ELR (cell line): ENCODE measurements around the gene RACK1.

Experiments
- DNase-seq: peaks from one replicate; pipeline ENCODE4 v3.0.0-alpha.2; 2015; ENCODE audit warnings: low read depth

The RACK1 gene

DNA sequence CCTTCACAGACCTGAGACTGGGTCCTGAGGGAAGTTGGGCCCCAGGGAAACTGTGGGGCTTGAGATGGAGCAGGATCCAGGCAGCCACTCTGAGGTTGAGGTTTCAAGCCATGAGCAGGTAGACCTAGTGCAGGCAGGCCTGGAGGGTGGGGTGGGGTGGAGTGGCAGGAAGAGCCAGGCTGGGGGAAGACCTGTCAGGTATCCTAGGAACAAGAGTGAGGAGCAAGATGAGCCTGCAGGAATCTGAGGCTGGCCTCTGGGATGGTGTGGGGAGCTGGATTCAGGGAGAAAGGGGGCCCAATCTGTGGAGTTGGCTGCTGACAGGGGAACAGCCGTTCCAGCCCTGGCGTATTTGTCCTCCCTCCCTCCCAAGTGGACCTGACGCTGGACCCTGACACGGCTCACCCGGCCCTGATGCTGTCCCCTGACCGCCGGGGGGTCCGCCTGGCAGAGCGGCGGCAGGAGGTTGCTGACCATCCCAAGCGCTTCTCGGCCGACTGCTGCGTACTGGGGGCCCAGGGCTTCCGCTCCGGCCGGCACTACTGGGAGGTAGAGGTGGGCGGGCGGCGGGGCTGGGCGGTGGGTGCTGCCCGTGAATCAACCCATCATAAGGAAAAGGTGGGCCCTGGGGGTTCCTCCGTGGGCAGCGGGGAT, 9.8 kb downstream of the RACK1 start:
- DNase-seq = peak; percentile 12

DNA sequence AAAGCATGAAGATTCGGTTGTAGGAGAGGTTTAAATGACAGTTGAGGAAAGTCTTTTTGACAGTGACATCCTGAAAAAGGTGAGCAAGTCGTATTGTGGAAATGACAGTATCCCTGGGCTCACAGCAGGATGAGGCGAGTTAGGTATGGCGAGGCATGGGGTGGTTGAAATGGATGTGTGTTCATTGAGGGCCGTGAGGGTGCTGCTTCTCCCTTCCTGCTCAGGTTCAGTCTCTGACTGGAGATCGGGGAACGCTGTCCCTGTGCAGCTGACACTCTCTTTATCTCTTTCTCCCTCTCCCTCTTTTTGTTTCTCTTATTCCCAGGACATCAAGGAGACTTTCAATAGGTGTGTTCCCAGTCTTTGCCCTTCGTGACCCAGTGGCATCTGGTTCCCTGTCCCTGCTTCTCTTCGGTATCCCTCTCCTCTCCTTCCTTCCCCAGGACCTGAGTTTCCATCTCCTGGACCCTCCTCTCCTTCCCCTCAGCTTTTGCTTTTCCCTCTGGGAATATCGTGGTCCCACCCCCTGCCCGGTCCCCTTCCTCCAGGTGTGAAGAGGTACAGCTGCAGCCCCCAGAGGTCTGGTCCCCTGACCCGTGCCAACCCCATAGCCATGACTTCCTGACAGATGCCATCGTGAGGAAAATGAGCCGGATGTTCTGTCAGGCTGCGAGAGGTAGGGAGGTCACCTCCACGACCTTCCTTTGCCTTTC, 10.5 kb downstream of the RACK1 start:
- no peak for DNase-seq

DNA sequence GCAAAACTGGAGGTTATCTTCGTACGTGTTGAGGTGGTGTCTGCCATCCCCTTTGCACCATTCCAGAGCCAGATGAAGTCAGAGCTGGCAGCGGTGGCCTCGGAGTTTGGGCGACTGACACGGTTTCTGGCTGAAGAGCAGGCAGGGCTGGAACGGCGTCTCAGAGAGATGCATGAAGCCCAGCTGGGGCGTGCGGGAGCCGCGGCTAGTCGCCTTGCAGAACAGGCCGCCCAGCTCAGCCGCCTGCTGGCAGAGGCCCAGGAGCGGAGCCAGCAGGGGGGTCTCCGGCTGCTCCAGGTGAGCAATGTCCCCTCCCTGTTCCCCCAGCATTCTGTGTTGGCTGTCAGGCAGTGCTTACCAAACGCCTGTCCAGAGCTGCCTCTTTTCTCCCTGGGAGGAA, 11.1 kb downstream of the RACK1 start:
- no peak for DNase-seq

DNA sequence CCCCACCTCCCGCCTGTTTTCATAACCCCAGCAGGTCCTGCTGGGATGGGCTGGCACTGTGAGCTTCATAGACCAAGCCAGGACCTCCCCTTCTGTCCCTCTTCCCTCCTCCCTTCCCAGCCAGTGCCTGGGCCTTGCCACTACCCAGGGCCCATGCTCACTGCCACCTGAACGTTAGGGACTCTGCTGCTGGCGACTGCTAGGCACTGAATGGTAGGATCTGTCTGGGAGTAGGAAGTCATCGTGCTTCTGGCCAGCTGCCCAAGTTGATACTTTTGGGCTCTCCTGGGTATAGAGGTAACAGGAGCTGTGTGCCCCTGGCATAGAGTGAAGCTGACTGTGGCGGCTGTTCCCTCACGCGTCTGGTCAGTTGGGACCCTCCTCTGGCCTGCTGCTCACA, 12.3 kb downstream of the RACK1 start:
- no peak for DNase-seq

DNA sequence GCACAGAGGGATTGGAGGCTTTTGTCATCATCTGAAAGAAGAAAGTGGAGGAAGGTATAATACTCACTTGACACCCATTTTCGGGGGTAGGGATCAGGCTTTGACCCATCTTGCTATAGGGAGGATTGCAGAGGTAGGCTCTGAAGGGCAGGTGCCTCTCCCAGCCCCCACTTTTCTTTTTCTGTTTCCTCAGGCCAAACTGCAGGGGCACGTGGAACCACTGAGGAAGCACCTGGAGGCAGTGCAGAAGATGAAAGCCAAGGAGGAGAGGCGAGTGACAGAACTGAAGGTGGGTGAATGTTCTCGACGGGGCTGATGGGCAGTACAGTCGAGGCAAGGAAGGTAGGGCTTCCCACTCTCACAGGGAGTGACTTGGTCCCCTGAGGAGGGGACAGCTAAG, 13.2 kb downstream of the RACK1 start:
- DNase-seq = no peak

DNA sequence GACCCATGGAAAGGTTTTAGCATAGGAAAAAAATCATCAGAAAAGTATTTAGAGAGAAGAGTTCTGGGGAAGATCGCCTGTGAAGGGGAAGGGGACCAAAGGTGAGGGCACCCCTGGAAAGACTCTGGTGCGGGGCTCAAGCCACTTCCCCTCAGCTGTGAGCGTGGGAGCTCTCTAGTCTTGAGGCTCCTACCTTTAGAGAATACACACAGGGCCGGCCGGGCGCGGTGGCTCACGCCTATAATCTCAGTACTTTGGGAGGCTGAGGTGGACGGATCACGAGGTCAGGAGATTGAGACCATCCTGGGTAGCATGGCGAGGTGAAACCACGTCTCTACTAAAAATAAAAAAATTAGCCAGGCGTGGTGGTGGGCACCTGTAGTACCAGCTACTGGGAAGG, 13.7 kb downstream of the RACK1 start:
- no peak for DNase-seq

DNA sequence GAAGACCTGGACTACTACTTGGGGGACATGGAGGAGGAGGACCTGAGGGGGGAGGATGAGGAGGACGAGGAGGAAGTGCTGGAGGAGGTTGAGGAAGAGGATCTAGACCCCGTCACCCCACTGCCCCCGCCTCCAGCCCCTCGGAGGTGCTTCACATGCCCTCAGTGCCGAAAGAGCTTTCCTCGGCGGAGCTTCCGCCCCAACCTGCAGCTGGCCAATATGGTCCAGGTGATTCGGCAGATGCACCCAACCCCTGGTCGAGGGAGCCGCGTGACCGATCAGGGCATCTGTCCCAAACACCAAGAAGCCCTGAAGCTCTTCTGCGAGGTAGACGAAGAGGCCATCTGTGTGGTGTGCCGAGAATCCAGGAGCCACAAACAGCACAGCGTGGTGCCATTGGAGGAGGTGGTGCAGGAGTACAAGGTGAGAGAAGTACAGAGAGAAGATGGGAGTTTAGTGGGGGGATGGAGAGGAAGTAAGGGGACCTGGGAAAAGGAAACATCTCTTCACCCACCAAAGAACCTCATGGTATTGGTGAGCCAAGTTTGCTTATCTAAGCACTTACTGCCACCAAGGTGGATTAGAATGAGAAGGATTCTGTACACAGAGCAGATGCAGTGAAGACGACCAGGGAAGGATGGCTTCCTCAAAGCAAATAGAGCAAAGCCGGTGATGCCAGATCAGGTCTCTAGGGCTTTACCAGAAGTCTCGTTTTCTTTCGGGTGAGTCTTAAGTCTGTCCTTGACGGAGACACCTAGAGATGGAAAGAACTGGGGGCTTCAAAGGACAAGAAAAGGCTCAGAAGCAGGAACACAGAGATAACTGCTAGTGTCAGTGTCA, 19.1 kb downstream of the RACK1 start:
- no peak for DNase-seq

DNA sequence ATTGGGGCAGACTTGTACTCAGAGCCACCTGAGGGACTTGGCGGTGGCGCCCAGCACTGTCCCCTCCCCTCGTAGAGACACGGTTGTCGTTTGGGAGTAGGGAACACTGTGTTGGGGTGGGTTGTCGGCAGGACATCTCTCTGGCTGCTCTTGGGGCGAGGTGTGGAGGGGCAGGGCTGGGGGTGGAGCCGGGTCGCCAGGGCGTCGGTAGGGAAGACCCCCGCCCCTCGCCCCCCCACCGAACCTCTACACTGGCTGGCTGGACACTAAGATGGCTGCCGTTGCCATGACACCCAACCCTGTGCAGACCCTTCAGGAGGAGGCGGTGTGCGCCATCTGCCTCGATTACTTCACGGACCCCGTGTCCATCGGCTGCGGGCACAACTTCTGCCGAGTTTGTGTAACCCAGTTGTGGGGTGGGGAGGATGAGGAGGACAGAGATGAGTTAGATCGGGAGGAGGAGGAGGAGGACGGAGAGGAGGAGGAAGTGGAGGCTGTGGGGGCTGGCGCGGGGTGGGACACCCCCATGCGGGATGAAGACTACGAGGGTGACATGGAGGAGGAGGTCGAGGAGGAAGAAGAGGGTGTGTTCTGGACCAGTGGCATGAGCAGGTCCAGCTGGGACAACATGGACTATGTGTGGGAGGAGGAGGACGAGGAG, 19.8 kb downstream of the RACK1 start:
- peak; percentile 63 for DNase-seq

DNA sequence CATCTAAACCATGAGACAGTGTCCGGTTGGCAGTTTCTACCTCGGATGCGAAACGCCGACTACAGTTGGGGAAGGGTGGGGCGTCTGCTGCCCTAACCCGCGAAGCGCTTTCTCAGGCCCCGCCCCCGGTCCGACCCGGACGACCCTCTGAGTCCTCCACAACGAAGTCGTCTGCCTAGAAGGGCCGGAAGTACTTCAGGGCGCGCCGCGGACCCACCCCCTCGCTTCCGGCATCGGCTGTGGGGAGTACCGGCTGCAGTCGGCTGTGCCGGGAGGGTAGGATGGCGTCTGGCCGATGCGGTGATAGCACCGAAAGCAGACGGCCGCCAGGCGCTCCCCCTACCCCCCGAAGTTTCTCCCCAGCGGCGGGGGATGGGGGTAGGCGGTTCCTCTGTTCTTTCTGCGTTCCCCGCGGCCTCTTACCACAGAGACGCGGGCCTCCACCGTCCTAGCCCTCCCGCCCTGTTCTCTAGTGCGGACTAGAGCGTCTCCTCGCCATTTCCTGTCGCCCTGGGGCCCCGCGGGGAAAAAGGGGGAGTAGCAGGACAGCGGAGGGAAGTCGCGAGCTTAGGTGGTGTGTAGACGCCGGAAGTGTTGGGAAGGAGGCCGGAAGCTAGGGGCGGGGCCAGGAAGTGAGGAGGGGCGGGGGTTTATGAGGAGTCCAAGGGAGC, 20.5 kb downstream of the RACK1 start, which contains the start of gene TRIM41:
TRIM41 (plus strand) TSS at position 224 of the 671 bp plus-strand sequence. CDS start 719 bp downstream, outside the sequence.
- peak; percentile 99 for DNase-seq

DNA sequence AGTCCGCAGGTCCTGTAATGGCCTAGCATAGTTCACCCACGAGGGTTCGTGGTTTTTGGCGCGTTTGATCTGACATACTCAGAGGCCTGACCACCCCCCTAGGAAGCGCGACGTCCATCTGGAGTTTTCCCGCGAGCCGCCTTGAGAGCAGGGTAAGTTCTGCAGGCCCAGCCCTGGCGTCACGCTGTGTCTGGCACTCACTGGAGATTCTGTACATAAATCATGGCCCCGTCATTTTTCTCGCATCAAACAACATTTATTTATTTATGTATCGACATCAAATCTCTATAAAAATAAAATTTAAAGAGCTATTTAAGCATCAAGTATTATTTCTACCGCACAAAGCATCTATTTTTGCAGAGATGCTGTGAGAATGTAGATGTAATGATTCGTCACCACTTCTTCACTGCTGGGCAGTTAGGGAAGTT, 21.1 kb downstream of the RACK1 start:
- DNase-seq = peak; percentile 71

DNA sequence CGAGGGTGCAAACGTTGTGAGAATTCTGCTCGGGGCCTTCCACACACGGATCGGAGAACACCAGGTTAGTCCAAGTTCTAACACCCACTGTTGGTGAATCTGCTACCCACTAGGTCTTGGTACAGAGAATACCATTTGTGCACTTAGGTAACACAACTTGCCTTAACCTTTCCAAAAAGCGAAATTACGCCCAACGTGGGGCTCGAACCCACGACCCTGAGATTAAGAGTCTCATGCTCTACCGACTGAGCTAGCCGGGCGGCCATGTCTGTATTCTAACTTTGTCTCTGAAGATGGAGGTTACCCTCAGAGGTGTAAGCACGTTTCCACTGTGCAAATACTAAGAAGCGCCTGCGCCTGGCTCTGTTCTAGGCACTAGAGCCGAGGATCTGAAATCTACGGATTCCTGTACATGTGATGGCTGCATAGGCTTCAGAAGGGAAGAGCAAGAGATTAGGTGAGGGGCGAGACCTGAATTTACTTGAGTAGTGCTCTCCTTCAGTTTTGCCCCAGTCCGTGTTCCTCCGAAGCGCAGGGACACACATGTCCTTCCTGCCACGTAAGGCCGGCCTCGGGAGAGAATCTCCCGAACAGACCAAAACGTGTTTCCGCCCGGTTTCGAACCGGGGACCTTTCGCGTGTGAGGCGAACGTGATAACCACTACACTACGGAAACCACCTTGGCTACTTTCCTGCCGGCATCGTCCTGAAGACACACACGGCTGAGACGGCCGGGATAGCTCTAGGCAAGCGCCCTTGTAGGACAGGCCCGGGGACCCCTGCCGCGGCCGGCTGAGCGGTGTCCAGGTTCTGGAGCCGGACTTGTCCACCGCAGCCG, 21.7 kb downstream of the RACK1 start:
- peak; percentile 97 for DNase-seq

DNA sequence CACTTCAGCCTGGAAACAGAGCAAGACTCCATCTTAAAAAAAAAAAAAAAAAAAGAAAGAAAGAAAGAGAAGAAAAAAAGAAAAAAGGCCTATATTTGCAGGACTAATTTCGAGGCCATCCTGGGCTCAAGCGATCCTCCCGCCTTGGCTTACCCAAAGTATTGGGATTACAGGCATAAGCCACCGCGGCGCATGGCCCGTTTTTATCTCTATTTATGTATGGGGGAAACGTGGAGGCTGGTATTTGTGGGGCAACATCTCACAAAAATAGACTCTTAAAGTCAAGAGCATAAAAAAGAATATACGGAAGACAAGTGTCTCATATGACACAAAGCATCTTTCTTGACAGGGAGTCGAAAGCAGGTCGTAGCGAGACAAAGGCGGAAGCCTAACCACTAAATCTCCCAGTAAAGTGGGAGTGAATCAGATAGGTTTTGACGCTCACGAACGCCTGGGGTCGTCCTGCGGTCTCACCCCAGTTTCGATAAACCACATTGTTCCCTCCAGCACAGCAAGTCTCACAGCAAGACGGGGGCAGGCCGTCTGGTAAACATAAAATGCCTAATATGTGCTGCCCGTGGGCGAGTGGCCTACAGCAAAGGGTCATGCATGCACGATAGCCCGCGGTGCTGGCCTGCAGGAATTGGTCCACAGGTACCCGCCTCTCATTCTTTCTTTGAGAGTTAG, 22.5 kb downstream of the RACK1 start:
- no peak for DNase-seq

DNA sequence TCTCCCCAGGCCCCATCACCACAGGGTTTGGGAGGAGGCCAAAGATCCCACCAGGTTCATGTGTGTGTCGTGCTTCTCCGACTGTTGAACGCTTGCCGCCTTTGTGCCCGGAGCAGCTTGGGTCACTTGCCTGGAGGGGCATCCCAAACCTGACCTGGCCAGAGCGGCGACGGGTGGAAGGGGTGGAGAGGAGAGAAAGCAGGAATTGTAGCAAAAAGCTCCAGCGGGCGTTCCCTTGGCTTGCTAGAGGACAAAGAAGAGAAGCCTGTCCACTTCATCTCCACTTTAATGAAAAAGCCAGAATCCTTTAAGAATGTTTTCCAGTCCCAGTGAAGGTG, 23.6 kb downstream of the RACK1 start:
- no peak for DNase-seq

DNA sequence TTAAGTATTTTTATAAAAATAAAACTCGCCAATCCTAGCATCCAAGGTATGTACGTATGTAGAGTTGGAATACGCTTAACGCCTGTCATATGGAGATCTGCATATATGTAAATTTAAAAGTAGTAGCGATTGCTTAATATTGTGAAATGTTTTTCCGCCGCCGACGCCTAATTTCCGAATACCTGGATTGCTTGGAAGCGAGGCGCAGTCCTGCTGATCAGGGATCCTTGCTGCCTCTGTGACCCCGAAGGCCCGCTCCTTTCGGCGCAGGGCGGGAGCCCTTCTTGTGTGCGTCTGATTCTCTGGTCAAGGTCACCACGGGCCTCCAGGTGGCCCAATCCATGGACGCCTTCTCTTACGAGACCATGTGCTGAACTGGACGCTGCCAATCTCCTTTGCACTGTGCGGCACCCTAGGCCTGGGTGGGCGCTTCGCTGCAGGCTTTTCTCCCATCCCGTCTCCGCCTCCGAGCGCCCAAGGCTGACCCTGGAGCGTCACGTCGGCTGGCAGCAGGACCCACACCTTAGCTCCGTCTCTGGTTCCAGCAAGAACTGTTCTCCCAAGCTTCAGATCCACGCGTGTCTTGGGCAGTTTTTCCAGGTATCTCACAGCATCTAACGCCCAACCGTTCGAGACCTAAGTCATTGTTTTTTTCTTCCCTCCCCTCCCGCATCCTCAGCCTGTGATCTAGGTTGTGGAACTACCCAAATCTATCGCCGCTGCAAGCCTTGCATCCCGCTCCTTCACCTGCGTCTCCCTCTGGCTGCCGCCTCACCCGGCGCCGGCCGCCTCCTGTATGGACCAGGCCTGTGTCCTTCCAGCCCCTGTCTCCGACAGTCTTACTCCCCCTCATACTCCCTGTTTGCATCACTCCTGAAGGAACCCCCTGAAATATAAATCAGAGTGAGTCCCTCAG, 24.2 kb downstream of the RACK1 start:
- DNase-seq = no peak

DNA sequence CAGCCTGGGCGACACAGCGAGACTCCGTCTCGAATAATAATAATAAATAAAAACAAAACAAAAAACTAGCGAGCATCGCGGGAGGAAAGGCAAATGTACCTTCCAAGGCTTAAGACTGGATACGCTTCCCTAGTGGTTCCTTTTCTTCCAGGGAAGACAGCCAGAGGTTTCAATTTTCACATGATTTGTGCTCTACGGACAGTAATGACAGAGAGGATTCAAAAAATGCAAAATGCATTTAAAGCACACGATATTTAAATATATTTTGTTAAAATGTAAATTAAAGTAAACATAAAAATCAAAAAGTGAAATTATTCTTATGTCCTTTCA, 24.9 kb downstream of the RACK1 start:
- peak; percentile 44 for DNase-seq

DNA sequence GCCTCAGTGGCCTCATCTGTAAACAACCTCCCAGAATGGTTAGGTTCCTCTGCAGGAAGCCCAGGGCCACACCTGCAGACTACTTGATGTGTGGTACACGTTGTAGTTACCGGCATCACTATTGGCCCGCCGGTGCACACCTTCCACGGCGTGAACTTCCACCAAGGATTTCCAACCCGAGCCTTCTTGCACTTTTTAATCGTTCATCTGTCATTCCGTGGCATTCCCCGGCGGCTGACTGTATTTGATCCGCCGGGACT, 26.0 kb downstream of the RACK1 start:
- DNase-seq = no peak

DNA sequence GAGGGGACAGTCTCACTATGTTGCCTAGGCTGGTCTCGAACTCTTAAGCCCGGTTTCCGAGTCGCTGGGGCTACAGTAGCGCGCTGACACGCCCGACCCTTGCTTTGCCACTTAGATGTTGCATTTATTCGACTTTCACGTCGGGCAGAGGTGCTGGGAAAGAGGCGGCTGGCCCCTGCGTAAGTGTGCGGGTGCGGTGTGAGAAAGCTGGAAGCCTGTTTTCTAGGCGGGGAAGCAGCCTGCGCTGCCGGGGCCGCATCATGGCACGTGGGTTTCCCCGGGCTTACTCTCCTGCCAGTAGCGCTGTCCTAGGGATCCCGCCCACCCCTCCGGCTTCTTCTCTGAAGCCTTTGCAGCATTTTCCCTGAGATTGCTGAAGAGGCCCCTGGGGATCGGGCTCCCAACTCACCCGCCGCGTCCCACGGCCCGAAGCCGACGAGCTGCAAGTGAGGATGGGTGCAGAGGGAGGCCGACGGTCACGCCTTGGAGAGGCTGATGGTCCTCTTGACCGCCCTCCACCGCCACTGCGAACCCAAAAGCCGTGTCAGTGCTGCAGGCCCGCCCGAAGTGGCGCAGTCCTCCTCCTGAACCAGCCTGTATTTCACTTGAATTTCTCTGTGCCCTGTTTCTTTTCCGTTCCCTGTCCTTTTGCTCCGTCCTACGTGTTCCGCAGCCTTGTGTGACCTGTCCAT, 26.4 kb downstream of the RACK1 start:
- peak; percentile 72 for DNase-seq

DNA sequence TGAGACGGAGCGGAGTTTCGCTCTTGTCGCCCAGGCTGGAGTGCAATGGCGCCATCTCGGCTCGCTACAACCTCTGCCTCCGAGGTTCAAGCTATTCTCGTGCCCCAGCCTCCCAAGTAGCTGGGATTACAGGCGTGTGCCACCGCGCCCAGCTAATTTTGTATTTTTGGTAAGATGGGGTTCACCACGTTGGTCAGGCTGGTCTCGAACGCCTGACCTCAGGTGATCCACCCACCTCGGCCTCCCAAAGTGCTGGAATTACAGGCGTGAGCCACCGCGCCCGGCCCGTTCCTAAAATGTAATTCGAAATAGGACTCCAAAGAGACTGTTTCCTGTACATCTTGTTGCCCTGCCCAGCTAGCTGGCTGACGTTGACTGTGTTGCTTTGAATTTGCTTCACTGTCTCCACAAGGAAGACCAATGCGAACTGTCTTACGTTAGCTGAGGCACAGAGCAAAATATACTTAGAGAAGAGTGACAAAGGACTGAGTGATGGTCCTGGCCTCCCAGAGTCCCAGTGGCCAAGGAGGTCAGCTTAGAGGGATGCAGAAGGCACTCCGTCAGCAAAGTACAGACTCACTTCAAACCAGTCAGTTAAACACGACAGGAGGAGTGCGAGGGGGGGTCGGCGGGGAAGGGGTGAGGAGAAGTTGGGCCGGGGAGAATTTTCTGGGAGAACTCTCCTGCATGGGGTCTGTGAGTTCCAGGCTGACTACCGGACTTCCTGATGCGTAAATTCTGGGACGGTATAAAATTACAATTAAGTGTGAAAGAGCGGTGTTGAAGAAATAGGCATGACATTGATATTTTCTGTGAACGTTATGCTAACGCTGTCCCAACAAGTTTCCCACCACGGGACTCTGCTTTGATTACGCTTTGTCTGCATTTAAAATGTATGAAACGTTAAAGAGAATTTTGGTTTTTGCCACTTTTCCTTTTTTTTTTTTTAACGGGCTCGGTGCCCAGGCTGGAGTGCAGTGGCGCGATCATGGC, 27.4 kb downstream of the RACK1 start:
- peak; percentile 38 for DNase-seq
